HG02981 (cell line): ENCODE data around the gene VTCN1.
"Not testable (repeated sequence)": the region's sequence is repeated elsewhere in the genome, so short reads cannot be mapped to it uniquely, and the experiment has no call there.

Experiments
- ATAC-seq: cut with Tn5 transposase; IDR thresholded peaks from one replicate; pipeline ENCODE4 v1.9.1; 2021; ENCODE audit warnings: mild to moderate bottlenecking, moderate library complexity; ENCODE audit not compliant: unreplicated experiment

The VTCN1 gene

DNA sequence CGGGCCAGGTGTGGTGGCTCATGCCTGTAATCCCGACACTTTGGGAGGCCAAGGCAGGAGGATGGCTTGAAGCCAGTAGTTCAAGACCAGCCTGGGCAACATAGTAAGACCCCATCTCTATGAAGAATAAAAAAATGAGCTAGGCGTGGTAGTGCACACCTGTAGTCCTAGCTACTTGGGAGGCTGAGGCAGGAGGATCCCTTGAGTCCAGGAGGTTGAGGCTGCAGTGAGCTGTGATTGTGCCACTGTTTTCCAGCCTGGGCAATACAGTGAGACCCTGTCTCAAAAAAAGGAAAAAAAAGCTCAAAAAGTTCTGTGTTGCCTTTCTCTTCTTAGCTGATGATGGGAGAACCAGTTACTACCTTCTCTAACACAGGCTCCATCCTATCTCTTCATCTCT lies 108.9 kb downstream of the VTCN1 start:
- not testable (repeated sequence) for ATAC-seq

DNA sequence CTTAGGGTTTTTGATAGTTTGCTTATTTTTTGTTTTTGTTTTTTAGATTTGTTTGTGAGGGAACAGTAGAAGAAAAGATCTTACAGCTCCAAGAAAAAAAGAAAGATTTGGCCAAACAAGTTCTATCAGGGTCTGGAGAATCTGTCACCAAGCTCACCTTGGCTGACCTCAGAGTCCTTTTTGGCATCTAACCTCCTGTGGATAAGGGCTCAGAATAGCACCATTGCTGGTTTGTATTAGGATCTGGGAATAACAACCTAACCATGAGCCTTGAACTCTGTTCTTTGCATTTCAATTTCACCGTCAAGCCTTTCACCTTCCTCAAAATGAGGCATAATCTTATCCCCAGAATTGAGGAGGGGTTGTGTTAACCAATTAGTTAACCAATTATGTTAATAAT lies 109.4 kb downstream of the VTCN1 start:
- ATAC-seq = no peak

- ATAC-seq = no peak
Observed at GRCh38 chr1:117098287-117098890, 112.3 kb downstream of the VTCN1 start.

DNA sequence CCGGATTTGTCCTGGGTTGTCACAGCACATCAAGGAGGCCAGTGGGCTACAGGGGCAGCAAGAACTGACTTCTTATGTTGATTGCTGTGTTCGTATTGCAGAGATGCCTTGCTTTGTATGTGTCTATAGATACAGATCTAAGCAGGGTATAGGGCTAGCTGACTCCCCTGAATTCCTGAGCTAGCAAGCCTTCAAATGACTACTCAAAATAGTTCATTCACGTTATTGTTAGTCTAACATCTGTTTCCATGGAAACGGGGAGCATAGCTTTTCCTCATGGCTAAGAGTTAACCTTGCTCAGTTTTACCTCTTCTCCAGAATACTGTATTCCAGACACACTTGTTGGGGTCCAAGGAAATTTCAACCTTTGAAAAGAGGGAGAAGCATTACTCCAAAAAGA lies 113.3 kb downstream of the VTCN1 start:
- no peak for ATAC-seq

GRCh38 chr1:117096951-117097408 lies 113.7 kb downstream of the VTCN1 start:
- no peak for ATAC-seq

DNA sequence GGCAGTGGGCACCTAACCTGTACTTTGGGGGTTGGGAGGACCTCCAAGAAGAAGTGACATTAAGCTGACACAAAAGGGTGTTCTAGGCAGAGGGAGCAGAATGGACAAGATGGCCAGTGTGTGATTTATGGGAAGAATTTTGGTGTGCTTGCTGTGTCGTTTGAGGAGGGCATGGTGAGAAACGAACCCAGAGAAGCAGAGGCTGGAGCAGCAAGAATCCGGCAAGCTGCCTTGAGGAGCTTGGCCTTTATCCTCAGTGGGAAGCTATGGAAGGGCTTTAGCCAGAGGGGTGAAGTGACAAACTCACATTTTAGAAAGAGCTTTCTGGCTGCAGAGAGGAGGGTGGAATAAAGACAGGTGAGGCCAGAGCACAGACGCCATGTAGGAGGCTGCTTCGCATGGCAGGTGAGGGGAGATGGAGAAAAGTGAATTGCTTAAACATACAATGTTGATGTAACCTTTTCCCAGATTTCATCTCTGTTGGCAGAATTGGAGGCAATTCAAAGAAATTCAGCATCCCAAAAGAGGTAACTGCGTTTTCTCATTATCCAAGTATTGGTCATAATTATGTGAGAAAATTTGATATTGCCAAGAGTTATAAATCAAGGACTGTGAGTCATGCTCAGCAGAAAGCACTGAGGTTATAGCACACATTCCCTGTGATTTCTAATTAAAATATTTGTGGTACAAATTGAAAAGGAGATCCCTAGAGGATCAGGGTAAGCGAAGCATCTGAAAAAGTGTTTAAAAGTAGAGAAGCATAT lies 115.7 kb downstream of the VTCN1 start:
- no peak for ATAC-seq

DNA sequence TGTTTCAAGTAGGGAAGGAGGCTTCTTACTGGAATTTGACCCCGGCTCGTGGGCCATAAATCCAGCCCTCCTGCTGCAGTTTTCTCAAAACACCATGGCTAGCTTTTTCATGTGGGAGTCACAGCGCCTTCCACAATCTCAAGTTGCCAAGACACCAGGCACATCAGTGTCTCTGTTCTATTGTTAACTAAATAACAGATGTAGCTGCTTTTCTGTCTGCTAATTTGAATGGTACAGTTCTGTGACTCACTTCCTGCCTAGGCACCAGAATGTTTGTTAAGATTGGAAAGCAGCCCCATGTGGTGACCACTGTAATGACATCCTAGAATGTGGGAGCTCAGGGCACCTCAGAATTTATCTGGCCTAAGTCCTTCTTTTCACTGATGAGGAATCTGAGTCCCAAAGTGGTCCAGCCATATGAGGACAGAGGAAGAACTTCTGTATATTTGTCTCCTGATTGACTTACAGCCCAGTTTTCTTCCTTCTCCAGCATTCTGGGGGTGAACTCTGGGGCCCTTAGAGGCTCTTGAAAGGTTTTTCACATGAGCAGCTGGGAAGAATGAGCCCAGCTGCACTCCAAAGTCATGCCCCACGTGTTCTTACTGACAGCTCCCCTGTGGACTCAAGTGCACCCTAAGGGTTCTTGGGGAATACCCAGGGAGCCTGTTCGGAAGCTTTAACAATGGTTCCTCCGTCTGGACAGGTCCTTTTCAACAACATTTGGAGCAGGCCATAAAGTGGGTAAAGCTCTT lies 116.7 kb downstream of the VTCN1 start:
- ATAC-seq = peak; percentile 86
